Nephron (organoid): Measurements from ENCODE around the gene CDR2.

Experiments
- H3K27ac Mint-ChIP-seq, 3 experiments: 2 replicates each; pipeline ENCODE4 v1.8.0; 2020; ENCODE audit warnings: mixed read lengths in 3 of 3, mild to moderate bottlenecking in 2 of 3, moderate library complexity in 1 of 3
- H3K27me3 Mint-ChIP-seq: 2 replicates; pipeline ENCODE4 v1.8.0; 2021; ENCODE audit warnings: low read depth, mild to moderate bottlenecking, moderate library complexity, mixed read lengths
- H3K36me3 Mint-ChIP-seq: 2 replicates; pipeline ENCODE4 v1.8.0; 2020; ENCODE audit warnings: low read depth, mixed read lengths
- H3K4me1 Mint-ChIP-seq: 2 replicates; pipeline ENCODE4 v1.8.0; 2020; ENCODE audit warnings: mixed read lengths
- H3K4me3 Mint-ChIP-seq, 3 experiments: 2 replicates each; pipeline ENCODE4 v1.8.0; 2020; ENCODE audit warnings: mild to moderate bottlenecking in 3 of 3, mixed read lengths in 3 of 3, moderate library complexity in 2 of 3
- H3K9me3 Mint-ChIP-seq: 2 replicates; pipeline ENCODE4 v1.8.0; 2020; ENCODE audit warnings: mixed read lengths
- TF ChIP-seq, protein P1 (sequence below), 3 experiments: fragments of 200-600 bp; sonication (generic); IDR thresholded peaks; one replicate each; pipeline ENCODE4 v1.5.0; 2021; ENCODE audit warnings: antibody characterized with exemption in 3 of 3; ENCODE audit not compliant: unreplicated experiment in 3 of 3

CDR2 gene

DNA sequence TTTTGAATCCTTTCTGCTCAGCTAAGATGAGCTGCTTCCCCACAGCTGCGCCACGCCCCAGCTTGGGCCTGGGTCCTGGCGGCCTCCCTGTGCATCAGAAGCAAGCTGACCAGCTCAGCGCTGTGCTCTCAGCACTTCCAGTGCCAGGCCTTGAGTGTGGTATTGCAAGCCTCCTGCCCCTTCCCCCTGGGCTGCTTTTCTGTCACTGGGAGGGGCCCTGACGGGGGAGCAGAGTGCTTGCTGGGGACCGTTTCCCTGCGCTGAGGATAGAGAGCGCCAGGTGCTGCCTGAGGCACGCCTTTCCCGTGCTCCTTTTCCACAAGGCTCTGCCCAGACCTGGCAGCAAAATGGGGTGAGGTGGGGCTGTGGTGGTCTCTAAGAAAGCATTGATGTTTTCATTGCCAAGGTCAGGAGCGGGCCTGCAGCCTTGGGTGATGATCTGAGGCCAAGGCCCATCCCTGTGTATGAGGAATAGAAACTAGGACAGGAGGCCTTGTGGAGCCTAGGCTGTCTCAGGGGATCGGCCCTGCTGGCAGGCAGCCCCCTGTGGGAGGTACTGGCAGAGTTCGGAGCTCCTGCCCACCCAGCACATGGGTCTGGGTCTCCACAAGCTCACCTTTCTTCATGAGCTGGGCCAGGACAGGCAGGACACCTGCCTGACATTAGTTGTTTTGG, 47.5 kb downstream of the CDR2 start:
- no peak overlapping the region for H3K4me3 Mint-ChIP-seq
- no peaks in the 10 kb centered on the region for H3K4me1 Mint-ChIP-seq
- H3K27me3 Mint-ChIP-seq: no peaks in the 10 kb centered on the region
- no peaks in the 10 kb centered on the region for H3K9me3 Mint-ChIP-seq
- TF ChIP-seq, protein P1, sequence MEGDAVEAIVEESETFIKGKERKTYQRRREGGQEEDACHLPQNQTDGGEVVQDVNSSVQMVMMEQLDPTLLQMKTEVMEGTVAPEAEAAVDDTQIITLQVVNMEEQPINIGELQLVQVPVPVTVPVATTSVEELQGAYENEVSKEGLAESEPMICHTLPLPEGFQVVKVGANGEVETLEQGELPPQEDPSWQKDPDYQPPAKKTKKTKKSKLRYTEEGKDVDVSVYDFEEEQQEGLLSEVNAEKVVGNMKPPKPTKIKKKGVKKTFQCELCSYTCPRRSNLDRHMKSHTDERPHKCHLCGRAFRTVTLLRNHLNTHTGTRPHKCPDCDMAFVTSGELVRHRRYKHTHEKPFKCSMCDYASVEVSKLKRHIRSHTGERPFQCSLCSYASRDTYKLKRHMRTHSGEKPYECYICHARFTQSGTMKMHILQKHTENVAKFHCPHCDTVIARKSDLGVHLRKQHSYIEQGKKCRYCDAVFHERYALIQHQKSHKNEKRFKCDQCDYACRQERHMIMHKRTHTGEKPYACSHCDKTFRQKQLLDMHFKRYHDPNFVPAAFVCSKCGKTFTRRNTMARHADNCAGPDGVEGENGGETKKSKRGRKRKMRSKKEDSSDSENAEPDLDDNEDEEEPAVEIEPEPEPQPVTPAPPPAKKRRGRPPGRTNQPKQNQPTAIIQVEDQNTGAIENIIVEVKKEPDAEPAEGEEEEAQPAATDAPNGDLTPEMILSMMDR (IDR thresholded peaks at IDR 0.05; ENCODE audit: unreplicated experiment in 3 of 3): no peak
- peaks cover 41% of the 10 kb centered on the region for H3K36me3 Mint-ChIP-seq
- no peak overlapping the region for H3K27ac Mint-ChIP-seq

DNA sequence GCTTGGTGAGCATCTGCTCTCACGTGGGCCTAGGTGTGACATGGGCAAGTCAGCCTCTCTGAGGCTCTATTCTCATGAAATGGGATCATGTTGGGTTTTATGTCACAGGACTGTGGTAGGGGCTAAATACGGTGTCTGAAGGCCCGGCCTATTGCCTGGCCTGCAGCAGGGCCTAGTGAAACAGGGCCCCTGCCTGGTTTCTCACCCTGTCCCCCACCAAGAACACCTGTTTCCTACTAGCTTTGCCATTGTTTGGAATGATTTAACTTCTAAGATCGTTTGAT, 48.1 kb downstream of the CDR2 start:
- H3K27me3 Mint-ChIP-seq: no peaks in the 10 kb centered on the region
- H3K27ac Mint-ChIP-seq: no peak overlapping the region
- peaks cover 37% of the 10 kb centered on the region for H3K36me3 Mint-ChIP-seq
- no peaks in the 10 kb centered on the region for H3K4me1 Mint-ChIP-seq
- no peaks in the 10 kb centered on the region for H3K9me3 Mint-ChIP-seq
- no peak overlapping the region for H3K4me3 Mint-ChIP-seq
- TF ChIP-seq, protein P1 (IDR thresholded peaks at IDR 0.05; ENCODE audit: unreplicated experiment in 3 of 3): no peak

DNA sequence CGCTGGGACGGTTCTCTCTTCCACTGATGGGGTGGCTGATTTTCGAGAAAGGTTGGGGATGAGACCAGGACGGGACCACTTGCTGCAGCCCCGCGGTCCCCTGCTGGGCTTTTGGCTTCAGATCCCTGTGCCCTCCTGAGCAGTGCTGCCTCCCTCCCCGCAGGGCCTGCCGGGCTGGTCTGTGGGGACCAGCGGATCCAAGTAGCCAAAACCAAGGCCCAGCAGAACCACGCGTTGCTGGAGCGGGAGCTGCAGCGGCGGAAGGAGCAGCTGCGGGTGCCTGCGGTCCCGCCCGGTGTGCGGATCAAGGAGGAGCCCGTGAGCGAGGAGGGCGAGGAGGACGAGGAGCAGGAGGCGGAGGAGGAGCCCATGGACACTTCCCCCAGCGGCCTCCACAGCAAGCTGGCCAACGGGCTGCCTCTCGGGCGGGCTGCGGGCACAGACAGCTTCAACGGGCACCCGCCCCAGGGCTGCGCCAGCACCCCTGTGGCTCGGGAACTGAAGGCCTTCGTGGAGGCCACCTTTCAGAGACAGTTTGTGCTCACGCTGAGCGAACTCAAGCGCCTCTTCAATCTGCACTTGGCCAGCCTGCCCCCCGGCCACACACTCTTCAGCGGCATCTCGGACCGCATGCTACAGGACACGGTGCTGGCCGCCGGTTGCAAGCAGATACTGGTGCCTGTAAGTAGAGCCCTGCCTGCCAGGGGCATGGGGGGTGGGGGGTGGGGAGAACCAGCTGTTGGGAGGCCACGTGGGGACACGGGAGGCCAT, 48.6 kb downstream of the CDR2 start:
- H3K4me3 Mint-ChIP-seq: no peak overlapping the region
- no peaks in the 10 kb centered on the region for H3K4me1 Mint-ChIP-seq
- peaks cover 39% of the 10 kb centered on the region for H3K36me3 Mint-ChIP-seq
- H3K27ac Mint-ChIP-seq: no peak overlapping the region
- no peaks in the 10 kb centered on the region for H3K27me3 Mint-ChIP-seq
- TF ChIP-seq, protein P1 (IDR thresholded peaks at IDR 0.05; ENCODE audit: unreplicated experiment in 3 of 3): no peak
- H3K9me3 Mint-ChIP-seq: no peaks in the 10 kb centered on the region

DNA sequence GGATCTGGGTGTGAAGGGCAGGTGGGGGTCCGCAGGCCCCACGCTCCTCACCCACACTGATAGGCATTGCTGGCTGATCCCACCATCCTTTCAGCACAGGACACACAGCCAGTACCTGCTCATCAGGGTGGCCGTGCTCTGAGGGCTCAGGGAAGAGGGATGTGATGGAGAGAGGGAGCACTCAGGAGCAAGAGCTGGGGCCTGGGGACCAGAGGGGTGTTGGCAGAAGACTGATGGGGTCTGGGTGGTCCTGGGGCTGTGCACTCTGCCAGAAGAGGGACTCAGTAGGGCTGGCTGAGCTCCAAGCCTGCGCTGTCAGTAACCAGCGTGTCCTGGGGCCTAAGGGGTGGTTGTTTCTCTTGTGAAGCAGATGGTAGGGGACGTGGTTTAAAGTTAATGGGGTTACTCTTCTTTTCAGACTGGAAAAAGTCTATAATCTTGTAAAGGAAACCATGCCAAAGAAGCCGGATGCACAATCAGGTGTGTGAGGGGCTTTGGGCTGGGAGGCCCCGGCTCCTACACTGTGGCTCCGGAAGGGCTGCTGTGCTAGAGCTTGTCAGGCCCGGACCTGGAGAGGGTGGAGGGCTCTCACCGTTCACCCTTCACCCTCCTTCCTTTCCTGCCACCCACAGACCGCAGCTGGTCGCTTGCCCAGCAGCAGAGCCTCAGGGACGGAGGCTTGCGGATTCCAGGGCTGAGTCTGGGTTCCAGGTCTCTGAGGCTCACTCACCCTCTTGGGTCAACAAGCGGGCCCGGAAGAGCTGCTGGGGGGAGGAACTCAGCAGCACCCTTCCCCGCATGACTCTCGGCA, 49.4 kb downstream of the CDR2 start:
- no peak overlapping the region for H3K4me3 Mint-ChIP-seq
- H3K9me3 Mint-ChIP-seq: no peaks in the 10 kb centered on the region
- TF ChIP-seq, protein P1 (IDR thresholded peaks at IDR 0.05; ENCODE audit: unreplicated experiment in 3 of 3): no peak
- H3K27me3 Mint-ChIP-seq: no peaks in the 10 kb centered on the region
- H3K36me3 Mint-ChIP-seq: peaks cover 37% of the 10 kb centered on the region
- H3K4me1 Mint-ChIP-seq: no peaks in the 10 kb centered on the region
- no peak overlapping the region for H3K27ac Mint-ChIP-seq

DNA sequence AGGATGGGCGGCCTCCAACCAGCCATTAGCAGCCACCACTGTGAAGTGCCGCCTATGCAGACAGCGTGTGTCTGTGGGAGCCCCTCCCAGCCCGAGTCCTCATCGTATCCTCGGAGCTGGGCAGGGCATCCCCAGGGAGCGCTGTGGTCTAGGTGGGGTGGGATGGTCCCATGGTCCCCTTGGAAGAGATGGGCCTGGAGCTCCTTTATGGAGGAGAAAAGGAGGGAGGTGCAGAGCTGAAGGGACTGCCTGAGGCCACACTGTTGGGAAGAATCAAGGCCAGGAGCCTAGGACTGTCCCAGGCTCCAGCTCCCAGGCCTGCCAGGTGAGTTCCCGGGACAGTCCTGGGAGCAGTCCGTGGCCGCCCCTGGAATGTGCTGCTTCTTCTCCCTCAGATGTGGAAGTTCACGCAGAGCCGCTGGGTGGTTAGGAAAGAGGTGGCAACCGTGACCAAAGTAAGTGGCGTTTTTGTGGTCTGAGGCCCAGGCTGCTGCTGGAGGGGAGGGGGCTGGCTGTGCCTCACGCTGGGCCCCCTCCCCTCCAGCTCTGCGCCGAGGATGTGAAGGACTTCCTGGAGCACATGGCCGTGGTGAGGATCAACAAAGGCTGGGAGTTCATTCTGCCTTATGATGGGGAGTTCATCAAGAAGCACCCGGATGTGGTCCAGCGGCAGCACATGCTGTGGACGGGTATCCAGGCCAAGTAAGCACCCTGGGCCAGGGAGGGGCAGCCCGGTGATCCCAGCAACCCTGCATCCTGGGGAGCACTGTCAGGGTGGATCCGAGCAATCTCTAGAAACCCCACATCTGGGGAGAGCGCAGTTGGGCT, 50.2 kb downstream of the CDR2 start:
- H3K36me3 Mint-ChIP-seq: peaks cover 38% of the 10 kb centered on the region
- no peaks in the 10 kb centered on the region for H3K27me3 Mint-ChIP-seq
- no peaks in the 10 kb centered on the region for H3K9me3 Mint-ChIP-seq
- no peak overlapping the region for H3K4me3 Mint-ChIP-seq
- no peaks in the 10 kb centered on the region for H3K4me1 Mint-ChIP-seq
- TF ChIP-seq, protein P1 (IDR thresholded peaks at IDR 0.05; ENCODE audit: unreplicated experiment in 3 of 3): no peak
- H3K27ac Mint-ChIP-seq: no peak overlapping the region
